HepG2 (cell line): ENCODE measurements around the gene IQGAP2. TPM values are rescaled to one million over a fixed set of nuclear protein-coding genes. Genes with fewer than 3 reads are reported as not detected.

Experiments used
- ATAC-seq: fragments of 200-7000 bp; cut with Tn5 transposase; 3 replicates; pipeline ENCODE4 v1.9.1; 2020; ENCODE audit warnings: mild to moderate bottlenecking, moderate library complexity
- BruUV-seq: library from RNA; stranded (reverse); fragments of 400-500 nt; replicated peaks from 2 replicates; lab custom pipeline; 2021; lab: Mats Ljungman, UMichigan
- CTCF ChIA-PET: fragments of 300-600 bp; formaldehyde crosslinking; extraction: SDS; loops from one replicate; lab custom pipeline; 2021; ENCODE audit warnings: low total read pairs, inconsistent platforms, low intra/inter-chr PET ratio; lab: Yijun Ruan, JAX
- POLR2A ChIA-PET: fragments of 350-600 bp; sonication (Branson Sonifier 250); formaldehyde crosslinking; loops from one replicate; lab custom pipeline; 2020; ENCODE audit warnings: antibody characterized with exemption, inconsistent platforms; lab: Yijun Ruan, JAX
- DNase-seq: peaks from one replicate; pipeline ENCODE4 v3.0.0-alpha.2; 2015; ENCODE audit warnings: low spot score
- FAIRE-seq: peaks from 3 replicates; lab custom pipeline; 2011; peaks lifted over from hg19 to GRCh38; lab: Jason Lieb, UNC
- H2AFZ ChIP-seq: one replicate; pipeline ENCODE4 v1.6.1; 2011; ENCODE audit warnings: low read length, inconsistent platforms
- H3K27ac ChIP-seq: fragments of 300-600 bp; 3 replicates; pipeline ENCODE4 v1.8.0; 2011; ENCODE audit warnings: mixed run types, mild to moderate bottlenecking, mixed read lengths, low read length, inconsistent platforms; ENCODE audit not compliant: insufficient read depth; ENCODE audit errors: extremely low read length
- H3K27me3 ChIP-seq, 2 experiments: fragments of 200-600 bp in 1 of 2; 2 replicates in 1 of 2; 3 replicates in 1 of 2; pipeline versions ENCODE4 v1.6.0 to v1.8.0; 2011; ENCODE audit warnings: low read length in 2 of 2, mild to moderate bottlenecking in 2 of 2, moderate library complexity in 2 of 2, inconsistent platforms in 1 of 2; ENCODE audit not compliant: insufficient read depth in 2 of 2, control insufficient read depth in 1 of 2
- H3K36me3 ChIP-seq, 2 experiments: fragments of 200-600 bp in 1 of 2; replicated peaks in 1 of 2; 2 replicates in 1 of 2; 3 replicates in 1 of 2; pipeline versions ENCODE4 v1.5.1 to v1.8.0; 2011; ENCODE audit warnings: low read length in 2 of 2, inconsistent platforms in 1 of 2; ENCODE audit not compliant: insufficient read depth in 2 of 2, control insufficient read depth in 1 of 2
- H3K4me1 ChIP-seq: 2 replicates; pipeline ENCODE4 v1.5.1; 2012; ENCODE audit warnings: low read length, inconsistent platforms; ENCODE audit not compliant: insufficient read depth
- H3K4me2 ChIP-seq: 2 replicates; pipeline ENCODE4 v1.6.0; 2011; ENCODE audit warnings: low read depth, low read length, inconsistent platforms
- H3K4me3 ChIP-seq, 3 experiments: fragments of 200-600 bp in 1 of 3; sonication (generic), shearing (Covaris generic) in 1 of 3; replicated peaks in 1 of 3; 2 replicates each; pipeline ENCODE4 v1.5.1; 2011 to 2016; ENCODE audit warnings: low read length in 3 of 3, inconsistent platforms in 2 of 3, low read depth in 2 of 3, mild to moderate bottlenecking in 2 of 3, control low read depth in 1 of 3, mixed read lengths in 1 of 3; ENCODE audit not compliant: insufficient read depth in 1 of 3
- H3K79me2 ChIP-seq: one replicate; pipeline ENCODE4 v1.6.1; 2011; ENCODE audit warnings: low read length, inconsistent platforms; ENCODE audit not compliant: insufficient read depth
- H3K9ac ChIP-seq: 2 replicates; pipeline ENCODE4 v1.6.0; 2011; ENCODE audit warnings: mild to moderate bottlenecking, low read depth, low read length, inconsistent platforms; ENCODE audit not compliant: insufficient read depth
- H3K9me3 ChIP-seq: 2 replicates; pipeline ENCODE4 v1.5.1; 2012; ENCODE audit warnings: mild to moderate bottlenecking, low read length
- H4K20me1 ChIP-seq: 2 replicates; pipeline ENCODE4 v1.6.0; 2011; ENCODE audit warnings: inconsistent platforms, mild to moderate bottlenecking, low read length, moderate library complexity; ENCODE audit not compliant: insufficient read depth
- BHLHE40 ChIP-seq: IDR thresholded peaks from 2 replicates; pipeline ENCODE4 v1.6.1; 2011; ENCODE audit warnings: low read length, improper control_type of control experiment
- BORCS8-MEF2B ChIP-seq: sonication (generic); formaldehyde crosslinking; IDR thresholded peaks from 2 replicates; pipeline ENCODE4 v1.8.0; 2022; ENCODE audit warnings: mild to moderate bottlenecking, missing genetic modification reagents
- HNF4A ChIP-seq: sonication (generic); formaldehyde crosslinking; IDR thresholded peaks from 2 replicates; pipeline ENCODE4 v1.4.0; 2020; ENCODE audit warnings: missing genetic modification reagents
- IKZF4 ChIP-seq: sonication (generic); formaldehyde crosslinking; IDR thresholded peaks from 2 replicates; pipeline ENCODE4 v1.5.1; 2020; ENCODE audit warnings: borderline replicate concordance, mild to moderate bottlenecking, low read depth, missing genetic modification reagents; ENCODE audit errors: not compliant biosample characterization
- MNT ChIP-seq: fragments of 450-650 bp; IDR thresholded peaks from 2 replicates; pipeline ENCODE4 v1.6.1; 2016
- NFIC ChIP-seq: IDR thresholded peaks from 2 replicates; pipeline ENCODE4 v1.6.1; 2012; ENCODE audit warnings: mild to moderate bottlenecking, low read length, inconsistent platforms
- SOX5 ChIP-seq: IDR thresholded peaks from 2 replicates; pipeline ENCODE4 v1.6.1; 2016; ENCODE audit warnings: borderline replicate concordance
- ZBTB7A ChIP-seq: sonication (generic); formaldehyde crosslinking; IDR thresholded peaks from 2 replicates; pipeline ENCODE4 v1.8.0; 2022; ENCODE audit warnings: mild to moderate bottlenecking, missing genetic modification reagents
- ZNF501 ChIP-seq: sonication (generic); formaldehyde crosslinking; IDR thresholded peaks from 2 replicates; pipeline ENCODE4 v1.5.1; 2020; ENCODE audit warnings: mild to moderate bottlenecking, moderate library complexity, missing genetic modification reagents
- ZNF569 ChIP-seq: sonication (generic); formaldehyde crosslinking; IDR thresholded peaks from 2 replicates; pipeline ENCODE4 v1.5.0; 2020; ENCODE audit warnings: mild to moderate bottlenecking, missing genetic modification reagents, moderate library complexity, borderline replicate concordance
- ZNF704 ChIP-seq: sonication (generic); formaldehyde crosslinking; IDR thresholded peaks from 2 replicates; pipeline ENCODE4 v1.8.1; 2023; ENCODE audit warnings: mild to moderate bottlenecking, inconsistent platforms, moderate library complexity, missing genetic modification reagents, borderline replicate concordance
- ZNF770 ChIP-seq: sonication (generic); formaldehyde crosslinking; IDR thresholded peaks from 2 replicates; pipeline ENCODE4 v1.5.0; 2020; ENCODE audit warnings: mild to moderate bottlenecking, missing genetic modification reagents
- ZNF781 ChIP-seq: sonication (generic); formaldehyde crosslinking; IDR thresholded peaks from 2 replicates; pipeline ENCODE4 v1.5.1; 2020; ENCODE audit warnings: borderline replicate concordance, mild to moderate bottlenecking, missing genetic modification reagents; ENCODE audit errors: not compliant biosample characterization
- WGBS: methylation state at CpG from one replicate; pipeline ENCODE4 v1.1.6; 2017; ENCODE audit warnings: low lambda C conversion rate; 5-methylcytosine and 5-hydroxymethylcytosine counted together
- in situ Hi-C: cut with HindIII; loops from 2 replicates; pipeline ENCODE4 v1.10.0; 2017; ENCODE audit warnings: low pct_unique_long_range_greater_than_20kb; ENCODE audit not compliant: extremely low pct_ligation_motif_present
- intact Hi-C: fragments of 100-400 bp; cut with micrococcal nuclease; formaldehyde crosslinking; loops from one replicate; pipeline ENCODE4 v1.10.0; 2022; ENCODE audit not compliant: unreplicated experiment
- polyA plus RNA-seq, 8 experiments: library from polyadenylated mRNA; depleted of rRNA in 3 of 8; stranded (reverse) in 7 of 8; unstranded in 1 of 8; fragments of >200 nt; fragmentation: Illumina TruSeq in 4 of 8; extraction: Trizol in 4 of 8; gene quantifications; 2 replicates each; pipeline versions ENCODE4 v1.2.1 to v1.2.3, GENCODE V29; 2011 to 2016; ENCODE audit warnings: low read depth in 4 of 8, missing spikeins in 1 of 8, mixed read lengths in 1 of 8; ENCODE audit not compliant: insufficient read depth in 1 of 8
- total RNA-seq, 5 experiments: library from RNA; depleted of rRNA; stranded (reverse); fragments of >200 nt; fragmentation: Illumina TruSeq; extraction: Trizol; gene quantifications; 2 replicates each; pipeline ENCODE4 v1.2.3, GENCODE V29; 2016; ENCODE audit warnings: low read depth in 1 of 5

IQGAP2 gene
- total and polyA plus RNA-seq, 2 of the 13 experiments (the other 11 are each of a cell fraction or from before 2014, with no cell fraction given) = 35.2 to 83.3 TPM

GRCh38 chr5:76477061-76477460 lies 74.0 kb downstream of the IQGAP2 start:
- H3K27ac ChIP-seq = no peak overlapping the region
- H3K9me3 ChIP-seq = no peaks in the 10 kb centered on the region
- no peak for ATAC-seq
- no peak overlapping the region for H3K9ac ChIP-seq
- no TSS peak for BruUV-seq
- H3K27me3 ChIP-seq = no peaks in the 10 kb centered on the region
- H4K20me1 ChIP-seq = no peaks in the 10 kb centered on the region
- no peak overlapping the region for H3K4me2 ChIP-seq
- POLR2A ChIA-PET = no interaction called here
- no peak overlapping the region for H3K4me3 ChIP-seq
- no peaks in the 10 kb centered on the region; a peak in 1 of 5 replicates for H3K36me3 ChIP-seq
- in situ Hi-C loops = no loop called here
- H3K4me1 ChIP-seq = peaks cover 82% of the 10 kb centered on the region
- DNase-seq = no peak
- TF ChIP-seq ZNF770 (peak; percentile 75; the same call in 1 of the 2 replicates), HNF4A (CRISPR knock-in tag) (no peak)
- H2AFZ ChIP-seq = no peak overlapping the region
- H3K79me2 ChIP-seq = peaks cover 59% of the 10 kb centered on the region
- WGBS = 93% methylated on average over 2 of the region's 2 CpGs
- CTCF ChIA-PET = no interaction called here
- no peak for FAIRE-seq
- intact Hi-C loops = no loop called here

GRCh38 chr5:76477571-76477970 lies 74.5 kb downstream of the IQGAP2 start:
- no peak overlapping the region for H2AFZ ChIP-seq
- ATAC-seq = no peak
- no peaks in the 10 kb centered on the region for H3K9me3 ChIP-seq
- H3K4me3 ChIP-seq = no peak overlapping the region
- no peak for TF ChIP-seq ZNF704
- no peak for TF ChIP-seq ZNF569
- no peak for TF ChIP-seq BORCS8-MEF2B (CRISPR knock-in tag)
- no peak for TF ChIP-seq ZNF781 (CRISPR knock-in tag)
- no peak for TF ChIP-seq NFIC
- TF ChIP-seq SOX5 = no peak
- no peak for TF ChIP-seq MNT
- TF ChIP-seq IKZF4 = no peak
- TF ChIP-seq ZNF501 (CRISPR knock-in tag) = no peak
- no peak for TF ChIP-seq BHLHE40
- no peak for TF ChIP-seq ZBTB7A
- no peak overlapping the region for H3K27ac ChIP-seq
- H3K4me2 ChIP-seq = no peak overlapping the region
- no peaks in the 10 kb centered on the region for H4K20me1 ChIP-seq
- DNase-seq = no peak
- ChIA-PET CTCF (no interaction called here), POLR2A (no interaction called here)
- FAIRE-seq = no peak
- no peaks in the 10 kb centered on the region for H3K27me3 ChIP-seq
- BruUV-seq = no TSS peak
- H3K9ac ChIP-seq = no peak overlapping the region
- in situ Hi-C loops (no loop called here), intact Hi-C loops (no loop called here)
- H3K79me2 ChIP-seq = peaks cover 59% of the 10 kb centered on the region
- H3K36me3 ChIP-seq = no peaks in the 10 kb centered on the region; a peak in 1 of 5 replicates
- H3K4me1 ChIP-seq = peaks cover 82% of the 10 kb centered on the region
